Natural killer cell (primary cell): ENCODE measurements around the gene RMND5A. TPM values are rescaled to one million over a fixed set of nuclear protein-coding genes. Genes with fewer than 3 reads are reported as not detected.

Experiments
- ATAC-seq, 3 donors: fragments of 150-1000 bp in 2 of 3; fragments of 200-7000 bp in 1 of 3; cut with Tn5 transposase; 1 replicate in 1 of 3; 2 replicates in 2 of 3; pipeline ENCODE4 v1.10.0; 2021; ENCODE audit warnings: mild to moderate bottlenecking in 2 of 3, moderate library complexity in 2 of 3
- DNase-seq, 2 donors: peaks; one replicate each; pipeline versions ENCODE4 v3.0.0 to v3.0.0-alpha.2; 2013 to 2021; ENCODE audit warnings: mixed read lengths in 1 of 2
- H3K27ac ChIP-seq: one replicate; pipeline ENCODE4 v1.5.1; 2013; ENCODE audit warnings: mild to moderate bottlenecking, low read length
- H3K27me3 ChIP-seq: one replicate; pipeline ENCODE4 v1.6.1; 2013; ENCODE audit warnings: low read length; ENCODE audit not compliant: control insufficient read depth, insufficient read depth
- H3K36me3 ChIP-seq: one replicate; pipeline ENCODE4 v1.6.1; 2013; ENCODE audit warnings: low read length; ENCODE audit not compliant: control insufficient read depth, insufficient read depth
- H3K4me1 ChIP-seq: one replicate; pipeline ENCODE4 v1.6.1; 2013; ENCODE audit warnings: low read length; ENCODE audit not compliant: control insufficient read depth, insufficient read depth
- H3K4me3 ChIP-seq: one replicate; pipeline ENCODE4 v1.5.1; 2013; ENCODE audit warnings: low read length
- H3K9me3 ChIP-seq: one replicate; pipeline ENCODE4 v1.6.1; 2013; ENCODE audit warnings: low read length; ENCODE audit not compliant: control insufficient read depth, insufficient read depth
- H3K27ac Mint-ChIP-seq, 2 donors: one replicate each; pipeline ENCODE4 v1.8.0; 2022; ENCODE audit warnings: mild to moderate bottlenecking in 2 of 2, mixed read lengths in 2 of 2, moderate library complexity in 1 of 2
- H3K27me3 Mint-ChIP-seq, 2 donors: one replicate each; pipeline ENCODE4 v1.8.0; 2022; ENCODE audit warnings: low read depth in 2 of 2, mixed read lengths in 2 of 2
- H3K36me3 Mint-ChIP-seq: one replicate; pipeline ENCODE4 v1.8.0; 2022; ENCODE audit warnings: mixed read lengths
- H3K4me1 Mint-ChIP-seq, 2 donors: one replicate each; pipeline ENCODE4 v1.8.0; 2022; ENCODE audit warnings: mixed read lengths in 2 of 2
- H3K4me3 Mint-ChIP-seq: one replicate; pipeline ENCODE4 v1.8.0; 2022; ENCODE audit warnings: mild to moderate bottlenecking, moderate library complexity, mixed read lengths
- H3K9me3 Mint-ChIP-seq, 2 donors: one replicate each; pipeline ENCODE4 v1.8.0; 2022; ENCODE audit warnings: mixed read lengths in 2 of 2
- CTCF ChIP-seq: fragments of 200-600 bp; IDR thresholded peaks from one replicate; pipeline ENCODE4 v1.8.0; 2022; ENCODE audit warnings: antibody characterized with exemption
- WGBS: methylation state at CpG from one replicate; pipeline ENCODE4 v1.1.7; 2013; ENCODE audit warnings: missing lambda C conversion rate; ENCODE audit not compliant: insufficient coverage; 5-methylcytosine and 5-hydroxymethylcytosine counted together
- intact Hi-C: fragments of 100-400 bp; cut with micrococcal nuclease; formaldehyde crosslinking; loops from one replicate; pipeline ENCODE4 v1.14.2; 2022
- total RNA-seq, 4 donors: library from RNA; stranded (reverse); fragments of 120-200 nt in 1 of 4; gene quantifications; one replicate each; pipeline versions ENCODE4 v1.2.3 to v1.2.4, GENCODE V29; 2013 to 2022

The RMND5A gene
- total RNA-seq, 3 donors from 2014 or later (not counting 1 experiment from before 2014, with no cell fraction given) = 35.3 to 63.3 (median 54.3) TPM

GRCh38 chr2:86806059-86806857 lies 86.2 kb downstream of the RMND5A start:
- Histone ChIP-seq H3K27me3 (peaks cover 15% of the 10 kb centered on the region), H3K27ac (peak overlapping the region; percentile 65), H3K36me3 (no peaks in the 10 kb centered on the region), H3K4me1 (peaks cover 39% of the 10 kb centered on the region), H3K9me3 (no peaks in the 10 kb centered on the region), H3K4me3 (no peak overlapping the region)
- Mint-ChIP-seq H3K9me3 (no peaks in the 10 kb centered on the region), H3K27me3 (peaks cover 0 to 25% of the 10 kb centered on the region in 2 donors), H3K27ac (peak overlapping the region; percentile 39 to 44), H3K4me1 (peaks cover 26 to 37% of the 10 kb centered on the region in 2 donors), H3K4me3 (peak overlapping the region; percentile 29), H3K36me3 (no peaks in the 10 kb centered on the region)
- WGBS = 72% methylated on average over 17 of the region's 21 CpGs
- DNase-seq (no peak), ATAC-seq (no peak)
- intact Hi-C loops = no loop called here
- TF ChIP-seq CTCF = no peak

- Mint-ChIP-seq H3K4me1 (peaks cover 26 to 37% of the 10 kb centered on the region in 2 donors), H3K4me3 (peak overlapping the region; percentile 96), H3K36me3 (no peaks in the 10 kb centered on the region), H3K9me3 (no peaks in the 10 kb centered on the region), H3K27me3 (peaks cover 0 to 33% of the 10 kb centered on the region in 2 donors), H3K27ac (peak overlapping the region; percentile 86 to 89)
- Histone ChIP-seq H3K27ac (peak overlapping the region; percentile 65), H3K4me1 (peaks cover 39% of the 10 kb centered on the region), H3K36me3 (no peaks in the 10 kb centered on the region), H3K9me3 (no peaks in the 10 kb centered on the region), H3K27me3 (peaks cover 15% of the 10 kb centered on the region), H3K4me3 (peak overlapping the region; percentile 50)
- no peak for DNase-seq
- intact Hi-C loops = no loop called here
- 35% methylated on average over 11 of the region's 11 CpGs for WGBS
- TF ChIP-seq CTCF = no peak
- ATAC-seq = no peak
Observed at GRCh38 chr2:86807133-86807467, 87.0 kb downstream of the RMND5A start.

DNA sequence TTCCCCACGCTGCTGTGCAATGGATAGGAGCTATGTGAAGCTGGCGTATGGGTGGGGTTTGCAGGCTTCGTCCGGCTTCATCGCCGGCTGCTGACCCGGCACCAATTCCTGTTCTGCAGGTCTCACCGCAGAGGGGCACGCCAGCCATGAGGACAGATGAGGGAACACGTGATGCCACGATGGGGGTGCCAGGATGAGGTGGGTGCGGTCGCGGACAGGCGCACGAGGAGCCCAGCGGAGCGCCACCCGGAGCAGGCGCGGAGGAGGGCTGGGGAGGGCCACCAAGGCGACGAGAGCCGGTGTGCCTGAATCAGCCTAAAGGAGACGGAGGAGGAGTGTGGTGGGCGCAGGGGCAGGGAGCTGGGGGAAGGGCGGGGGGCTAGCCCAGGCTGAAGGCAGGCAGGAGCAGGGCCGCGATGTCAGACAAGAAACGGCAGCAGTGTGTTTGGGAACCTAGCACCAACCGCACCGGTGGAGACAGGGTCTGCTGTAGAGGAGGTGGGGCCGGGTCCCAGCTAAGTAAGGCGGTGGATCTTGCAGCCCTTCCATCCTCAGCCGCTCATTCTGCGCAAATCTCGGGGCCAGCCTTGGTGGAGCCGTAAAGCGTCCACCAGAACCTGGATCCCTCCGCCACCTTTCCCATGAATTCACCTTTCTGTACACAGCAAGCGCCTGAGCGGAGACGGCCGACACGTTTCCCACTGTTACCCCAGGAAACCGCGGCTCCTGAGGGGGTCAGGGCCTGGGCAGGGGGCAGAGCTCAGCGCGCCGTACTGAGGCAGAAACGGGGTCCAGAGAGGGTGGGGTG lies 87.6 kb downstream of the RMND5A start:
- Histone ChIP-seq H3K36me3 (no peaks in the 10 kb centered on the region), H3K9me3 (no peaks in the 10 kb centered on the region), H3K4me1 (peaks cover 39% of the 10 kb centered on the region), H3K27ac (peak overlapping the region; percentile 65), H3K4me3 (peak overlapping the region; percentile 50), H3K27me3 (peaks cover 15% of the 10 kb centered on the region)
- ATAC-seq = peak; percentile 46 to 63 (median 48)
- no peak for TF ChIP-seq CTCF
- peak; percentile 35 to 83 for DNase-seq
- peaks cover 26 to 37% of the 10 kb centered on the region in 2 donors for H3K4me1 Mint-ChIP-seq
- WGBS = 1% methylated on average over 51 of the region's 51 CpGs
- no peaks in the 10 kb centered on the region for H3K36me3 Mint-ChIP-seq
- peaks cover 0 to 37% of the 10 kb centered on the region in 2 donors for H3K27me3 Mint-ChIP-seq
- H3K9me3 Mint-ChIP-seq = no peaks in the 10 kb centered on the region
- peak overlapping the region; percentile 96 for H3K4me3 Mint-ChIP-seq
- intact Hi-C loops = loop anchor here (1.0 kb wide), 3 partner anchors 16 to 43 kb away; no protein-coding TSS in a partner anchor
- H3K27ac Mint-ChIP-seq = peak overlapping the region; percentile 86 to 89
